Measurements from ENCODE around the gene LRCH1.

LRCH1 gene

GRCh38 chr13:46663206-46664037, 110.5 kb downstream of the LRCH1 start:
- Histone ChIP-seq H3K27ac (ENCODE audit: low read length) (peak overlapping the region; percentile 27), H3K4me3 (ENCODE audit: low read depth in 1 of 2, low read length in 2 of 2) (no peak overlapping the region), H3K4me1 (ENCODE audit: control insufficient read depth in 1 of 2, insufficient read depth in 2 of 2, low read length in 2 of 2) (peaks cover 34 to 35% of the 10 kb centered on the region in 2 donors), H3K9me3 (ENCODE audit: control insufficient read depth in 1 of 2, low read length in 2 of 2) (no peaks in the 10 kb centered on the region), H3K36me3 (ENCODE audit: control insufficient read depth in 1 of 2, insufficient read depth in 2 of 2, low read length in 2 of 2) (no peaks in the 10 kb centered on the region), H3K27me3 (ENCODE audit: low read depth, low read length) (no peaks in the 10 kb centered on the region)

GRCh38 chr13:46664195-46664594, 111.2 kb downstream of the LRCH1 start:
- Histone ChIP-seq H3K9me3 (ENCODE audit: control insufficient read depth in 1 of 2, low read length in 2 of 2) (no peaks in the 10 kb centered on the region), H3K27ac (ENCODE audit: low read length) (peak overlapping the region; percentile 27), H3K4me1 (ENCODE audit: control insufficient read depth in 1 of 2, insufficient read depth in 2 of 2, low read length in 2 of 2) (peaks cover 34 to 35% of the 10 kb centered on the region in 2 donors), H3K36me3 (ENCODE audit: control insufficient read depth in 1 of 2, insufficient read depth in 2 of 2, low read length in 2 of 2) (no peaks in the 10 kb centered on the region), H3K27me3 (ENCODE audit: low read depth, low read length) (no peaks in the 10 kb centered on the region), H3K4me3 (ENCODE audit: low read depth in 1 of 2, low read length in 2 of 2) (no peak overlapping the region)

- no peaks in the 10 kb centered on the region for H3K27me3 ChIP-seq (ENCODE audit: low read depth, low read length)
- H3K4me1 ChIP-seq (ENCODE audit: control insufficient read depth in 1 of 2, insufficient read depth in 2 of 2, low read length in 2 of 2), result peaks cover 34 to 35% of the 10 kb centered on the region in 2 donors
- H3K4me3 ChIP-seq (ENCODE audit: low read depth in 1 of 2, low read length in 2 of 2), result no peak overlapping the region
- peak overlapping the region; percentile 40 for H3K27ac ChIP-seq (ENCODE audit: low read length)
- no peaks in the 10 kb centered on the region for H3K9me3 ChIP-seq (ENCODE audit: control insufficient read depth in 1 of 2, low read length in 2 of 2)
- peaks cover 0 to 5% of the 10 kb centered on the region in 2 donors for H3K36me3 ChIP-seq (ENCODE audit: control insufficient read depth in 1 of 2, insufficient read depth in 2 of 2, low read length in 2 of 2)
Measured at GRCh38 chr13:46665248-46665632, 112.3 kb downstream of the LRCH1 start.

DNA sequence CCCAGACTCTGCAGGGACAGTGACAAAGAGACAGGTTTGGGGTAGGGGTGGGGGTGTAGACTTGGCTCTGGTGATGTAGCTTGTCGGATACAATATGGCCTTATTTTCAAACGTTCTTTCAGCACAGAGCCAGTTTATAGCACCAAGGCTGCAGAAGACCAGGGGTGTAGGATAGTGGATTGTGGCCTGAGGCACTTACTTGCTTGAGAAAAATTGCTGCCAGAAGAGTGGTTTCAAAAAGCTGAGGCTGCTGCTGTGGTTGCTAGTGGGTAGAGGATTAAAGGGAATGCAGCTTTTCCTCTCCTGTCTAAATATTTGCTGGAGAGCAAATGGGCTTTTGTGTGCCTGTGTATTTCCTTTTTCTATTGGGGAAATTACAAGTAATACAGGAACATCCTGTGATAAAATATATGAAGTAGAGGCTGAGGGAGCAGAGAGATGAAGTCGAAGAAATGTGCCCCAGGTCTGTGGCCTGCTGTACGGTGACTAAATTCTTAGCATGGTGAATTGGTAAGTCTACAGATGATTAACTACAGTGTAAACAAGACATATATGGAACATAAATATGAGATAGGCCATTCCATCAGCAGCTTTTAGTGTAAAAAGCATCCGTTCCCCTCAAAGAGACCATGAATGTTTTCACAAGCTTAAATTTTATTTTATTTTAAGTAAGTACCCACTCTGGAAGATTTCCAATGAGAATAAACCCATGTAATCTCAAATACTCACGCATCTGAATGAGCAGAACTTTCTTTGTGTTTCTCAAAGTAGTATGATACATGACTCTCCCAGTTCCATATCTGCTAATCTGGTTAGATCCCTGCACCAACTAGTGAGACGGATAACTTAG, 112.9 kb downstream of the LRCH1 start:
- peaks cover 27 to 35% of the 10 kb centered on the region in 2 donors for H3K4me1 ChIP-seq (ENCODE audit: control insufficient read depth in 1 of 2, insufficient read depth in 2 of 2, low read length in 2 of 2)
- H3K27me3 ChIP-seq (ENCODE audit: low read depth, low read length), result no peaks in the 10 kb centered on the region
- H3K36me3 ChIP-seq (ENCODE audit: control insufficient read depth in 1 of 2, insufficient read depth in 2 of 2, low read length in 2 of 2), result peaks cover 0 to 11% of the 10 kb centered on the region in 2 donors
- H3K9me3 ChIP-seq (ENCODE audit: control insufficient read depth in 1 of 2, low read length in 2 of 2), result no peaks in the 10 kb centered on the region
- H3K27ac ChIP-seq (ENCODE audit: low read length), result peak overlapping the region; percentile 40
- H3K4me3 ChIP-seq (ENCODE audit: low read depth in 1 of 2, low read length in 2 of 2), result no peak overlapping the region

GRCh38 chr13:46666727-46667456, 113.9 kb downstream of the LRCH1 start:
- peak overlapping the region; percentile 37 for H3K27ac ChIP-seq (ENCODE audit: low read length)
- H3K4me3 ChIP-seq (ENCODE audit: low read depth in 1 of 2, low read length in 2 of 2), result no peak overlapping the region
- no peaks in the 10 kb centered on the region for H3K9me3 ChIP-seq (ENCODE audit: control insufficient read depth in 1 of 2, low read length in 2 of 2)
- no peaks in the 10 kb centered on the region for H3K27me3 ChIP-seq (ENCODE audit: low read depth, low read length)
- H3K4me1 ChIP-seq (ENCODE audit: control insufficient read depth in 1 of 2, insufficient read depth in 2 of 2, low read length in 2 of 2), result peaks cover 25 to 35% of the 10 kb centered on the region in 2 donors
- H3K36me3 ChIP-seq (ENCODE audit: control insufficient read depth in 1 of 2, insufficient read depth in 2 of 2, low read length in 2 of 2), result peaks cover 0 to 15% of the 10 kb centered on the region in 2 donors

- Histone ChIP-seq H3K27me3 (ENCODE audit: low read depth, low read length) (no peaks in the 10 kb centered on the region), H3K4me1 (ENCODE audit: control insufficient read depth in 1 of 2, insufficient read depth in 2 of 2, low read length in 2 of 2) (peaks cover 21 to 35% of the 10 kb centered on the region in 2 donors), H3K27ac (ENCODE audit: low read length) (peak overlapping the region; percentile 32), H3K4me3 (ENCODE audit: low read depth in 1 of 2, low read length in 2 of 2) (peak overlapping the region; percentile 21), H3K36me3 (ENCODE audit: control insufficient read depth in 1 of 2, insufficient read depth in 2 of 2, low read length in 2 of 2) (peaks cover 0 to 15% of the 10 kb centered on the region in 2 donors), H3K9me3 (ENCODE audit: control insufficient read depth in 1 of 2, low read length in 2 of 2) (no peaks in the 10 kb centered on the region)
Measured at GRCh38 chr13:46667687-46668281, 114.8 kb downstream of the LRCH1 start.

DNA sequence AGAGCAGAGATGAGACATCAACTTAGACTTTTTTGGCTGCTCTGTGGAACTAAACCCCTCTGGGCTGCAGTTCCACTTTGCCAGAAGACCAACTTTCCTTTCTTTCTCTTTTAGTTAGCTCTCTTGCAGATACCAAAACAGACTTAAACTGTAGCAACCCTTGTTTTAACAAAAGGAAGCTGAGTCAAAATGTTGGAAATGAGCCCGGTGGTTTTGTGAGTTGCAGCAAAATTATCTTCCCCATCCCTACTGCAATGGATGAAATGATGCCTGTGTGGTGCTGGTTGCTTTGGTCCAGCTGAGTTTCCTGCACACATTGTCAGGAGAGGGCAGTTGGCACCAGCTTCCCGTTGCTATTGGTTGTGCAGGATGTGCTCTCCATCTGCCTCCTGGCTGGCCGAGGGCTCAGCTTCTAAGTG, 115.3 kb downstream of the LRCH1 start:
- H3K9me3 ChIP-seq (ENCODE audit: control insufficient read depth in 1 of 2, low read length in 2 of 2), result no peaks in the 10 kb centered on the region
- H3K27ac ChIP-seq (ENCODE audit: low read length), result peak overlapping the region; percentile 32
- H3K36me3 ChIP-seq (ENCODE audit: control insufficient read depth in 1 of 2, insufficient read depth in 2 of 2, low read length in 2 of 2), result peaks cover 0 to 15% of the 10 kb centered on the region in 2 donors
- no peaks in the 10 kb centered on the region for H3K27me3 ChIP-seq (ENCODE audit: low read depth, low read length)
- H3K4me1 ChIP-seq (ENCODE audit: control insufficient read depth in 1 of 2, insufficient read depth in 2 of 2, low read length in 2 of 2), result peaks cover 18 to 32% of the 10 kb centered on the region in 2 donors
- H3K4me3 ChIP-seq (ENCODE audit: low read depth in 1 of 2, low read length in 2 of 2), result peak overlapping the region; percentile 5 to 21

DNA sequence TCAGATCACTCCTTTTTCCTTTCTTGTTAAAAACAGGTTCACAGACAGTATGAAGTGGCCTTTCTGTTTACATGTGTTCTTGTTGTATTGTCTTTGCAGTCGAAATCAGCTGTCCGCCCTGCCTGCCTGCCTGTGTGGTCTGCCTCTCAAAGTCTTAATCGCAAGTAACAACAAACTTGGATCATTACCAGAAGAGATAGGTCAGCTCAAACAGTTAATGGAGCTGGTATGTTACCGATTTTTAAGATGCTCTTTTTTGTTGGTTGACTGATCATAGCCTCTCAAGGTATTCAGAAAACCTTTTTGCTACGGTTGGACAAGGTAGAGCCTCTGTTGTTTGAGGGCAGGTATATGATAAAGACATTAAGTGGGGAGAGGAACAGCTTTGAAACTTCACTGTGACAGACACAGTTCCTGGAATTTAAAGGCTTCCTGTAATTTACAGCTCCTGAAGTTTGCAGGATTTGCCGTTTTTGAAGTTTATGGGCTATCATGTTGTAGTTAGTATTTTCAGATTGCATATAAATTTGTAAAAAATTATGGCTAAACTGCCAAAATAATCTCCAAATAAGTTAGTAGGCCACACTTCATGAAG, 116.1 kb downstream of the LRCH1 start:
- Histone ChIP-seq H3K27me3 (ENCODE audit: low read depth, low read length) (no peaks in the 10 kb centered on the region), H3K4me1 (ENCODE audit: control insufficient read depth in 1 of 2, insufficient read depth in 2 of 2, low read length in 2 of 2) (peaks cover 13 to 25% of the 10 kb centered on the region in 2 donors), H3K9me3 (ENCODE audit: control insufficient read depth in 1 of 2, low read length in 2 of 2) (no peaks in the 10 kb centered on the region), H3K36me3 (ENCODE audit: control insufficient read depth in 1 of 2, insufficient read depth in 2 of 2, low read length in 2 of 2) (peaks cover 0 to 15% of the 10 kb centered on the region in 2 donors), H3K4me3 (ENCODE audit: low read depth in 1 of 2, low read length in 2 of 2) (no peak overlapping the region), H3K27ac (ENCODE audit: low read length) (peak overlapping the region; percentile 1)

GRCh38 chr13:46672338-46673090, 119.5 kb downstream of the LRCH1 start:
- Histone ChIP-seq H3K4me1 (ENCODE audit: control insufficient read depth in 1 of 2, insufficient read depth in 2 of 2, low read length in 2 of 2) (peaks cover 0 to 24% of the 10 kb centered on the region in 2 donors), H3K27me3 (ENCODE audit: low read depth, low read length) (no peaks in the 10 kb centered on the region), H3K27ac (ENCODE audit: low read length) (no peak overlapping the region)

GRCh38 chr13:46675016-46675415, 122.0 kb downstream of the LRCH1 start:
- Histone ChIP-seq H3K4me3 (ENCODE audit: low read depth in 1 of 2, low read length in 2 of 2) (no peak overlapping the region), H3K4me1 (ENCODE audit: control insufficient read depth in 1 of 2, insufficient read depth in 2 of 2, low read length in 2 of 2) (peaks cover 8 to 25% of the 10 kb centered on the region in 2 donors), H3K27ac (ENCODE audit: low read length) (no peak overlapping the region), H3K27me3 (ENCODE audit: low read depth, low read length) (no peaks in the 10 kb centered on the region), H3K9me3 (ENCODE audit: control insufficient read depth in 1 of 2, low read length in 2 of 2) (no peaks in the 10 kb centered on the region), H3K36me3 (ENCODE audit: control insufficient read depth in 1 of 2, insufficient read depth in 2 of 2, low read length in 2 of 2) (peaks cover 0 to 12% of the 10 kb centered on the region in 2 donors)

More at GRCh38 chr13:46672338-46673090, 119.5 kb downstream of the LRCH1 start:
- Histone ChIP-seq H3K9me3 (ENCODE audit: control insufficient read depth in 1 of 2, low read length in 2 of 2) (no peaks in the 10 kb centered on the region), H3K4me3 (ENCODE audit: low read depth in 1 of 2, low read length in 2 of 2) (no peak overlapping the region), H3K36me3 (ENCODE audit: control insufficient read depth in 1 of 2, insufficient read depth in 2 of 2, low read length in 2 of 2) (peaks cover 0 to 15% of the 10 kb centered on the region in 2 donors)

All from muscle layer of duodenum (tissue), 2 donors.